Tongue (tissue), 2 donors: ENCODE data around the gene MIPEP. TPM values are rescaled to one million over a fixed set of nuclear protein-coding genes. Genes with fewer than 3 reads are reported as not detected.
A peak's percentile ranks its signal among the peaks of the same experiment; 100 is the strongest.

ENCODE experiments used
- DNase-seq: peaks from one replicate; pipeline ENCODE4 v3.0.0-alpha.2; 2015
- total RNA-seq: library from RNA; depleted of rRNA; stranded (reverse); fragments of >200 nt; gene quantifications from one replicate; pipeline ENCODE4 v1.2.3, GENCODE V29; 2014

Gene MIPEP
- total RNA-seq, 1 donor from 2014 or later, result 23.7 TPM

DNA sequence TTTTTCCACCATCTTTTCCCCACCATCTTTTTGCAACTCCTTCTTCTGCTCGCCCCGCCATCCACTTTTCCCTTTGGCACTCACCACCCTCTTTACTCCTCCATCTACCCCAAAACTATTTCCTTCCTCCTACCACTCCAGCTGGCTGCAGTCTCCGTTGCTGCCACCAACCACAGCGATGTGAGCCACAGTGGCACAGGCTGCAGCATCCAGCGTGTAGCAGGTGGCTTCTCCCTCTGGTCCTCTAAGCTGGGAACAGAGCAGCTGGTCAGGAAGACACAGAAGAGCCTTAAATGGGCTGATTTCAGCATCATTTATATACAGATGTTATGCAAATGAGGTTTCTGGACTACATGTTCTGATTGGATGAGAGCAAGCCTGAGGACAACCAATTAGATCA is 174.5 kb downstream of the MIPEP start:
- no peak for DNase-seq

DNA sequence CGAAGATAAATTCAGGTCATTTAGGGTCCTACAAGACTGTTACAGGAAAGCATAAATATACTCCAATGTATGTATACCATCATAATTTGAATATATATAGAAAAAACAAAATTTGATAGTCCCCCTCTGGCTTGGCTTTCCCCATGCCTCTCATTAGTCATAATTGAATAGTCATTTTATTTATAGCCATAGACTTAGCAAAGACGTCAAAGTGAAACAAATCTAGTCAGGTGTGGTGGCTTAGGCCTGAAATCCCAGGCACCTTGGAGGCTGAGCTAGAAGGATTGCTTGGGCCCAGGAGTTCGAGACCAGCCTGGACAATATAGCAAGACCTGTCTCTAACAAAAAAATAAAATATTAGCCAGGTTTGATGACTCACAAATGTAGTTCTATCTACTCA is 177.8 kb downstream of the MIPEP start:
- DNase-seq, result no peak

DNA sequence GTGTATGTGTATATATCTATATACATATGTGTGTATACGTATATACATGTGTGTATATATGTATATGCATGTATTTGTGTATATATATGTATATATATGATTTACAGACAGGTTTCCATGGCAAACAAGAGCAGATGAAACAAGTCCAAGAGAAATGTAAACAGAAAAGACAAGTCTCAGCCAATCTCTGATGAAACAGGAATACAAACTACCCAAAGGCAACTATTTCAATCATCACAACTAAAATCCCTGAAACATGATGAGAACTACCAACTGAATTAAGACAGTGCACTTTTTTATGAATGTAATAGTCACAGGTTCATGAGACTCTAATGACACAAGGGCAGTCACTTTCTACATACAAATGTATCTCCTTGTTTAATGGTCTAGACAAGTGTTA is 178.8 kb downstream of the MIPEP start:
- DNase-seq, result peak; percentile 43

DNA sequence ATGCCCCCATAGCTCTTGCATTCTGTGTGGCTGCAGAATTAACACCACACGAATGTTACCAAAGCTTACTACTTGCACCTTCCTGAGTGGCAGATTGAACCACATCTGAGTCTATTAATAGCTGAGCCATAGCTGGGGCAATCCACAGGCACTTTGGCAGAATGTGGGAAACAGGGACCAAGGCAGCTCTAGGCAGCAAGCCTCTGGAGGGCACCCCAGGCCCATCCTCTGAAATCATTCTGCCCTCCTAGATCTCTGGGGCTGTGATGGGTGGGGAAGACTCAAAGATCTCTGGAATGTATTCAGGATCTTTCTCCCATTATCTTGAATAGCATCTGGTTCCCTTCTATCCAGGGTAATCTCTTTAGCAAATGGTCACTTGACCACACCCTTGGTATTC is 179.7 kb downstream of the MIPEP start:
- no peak for DNase-seq

DNA sequence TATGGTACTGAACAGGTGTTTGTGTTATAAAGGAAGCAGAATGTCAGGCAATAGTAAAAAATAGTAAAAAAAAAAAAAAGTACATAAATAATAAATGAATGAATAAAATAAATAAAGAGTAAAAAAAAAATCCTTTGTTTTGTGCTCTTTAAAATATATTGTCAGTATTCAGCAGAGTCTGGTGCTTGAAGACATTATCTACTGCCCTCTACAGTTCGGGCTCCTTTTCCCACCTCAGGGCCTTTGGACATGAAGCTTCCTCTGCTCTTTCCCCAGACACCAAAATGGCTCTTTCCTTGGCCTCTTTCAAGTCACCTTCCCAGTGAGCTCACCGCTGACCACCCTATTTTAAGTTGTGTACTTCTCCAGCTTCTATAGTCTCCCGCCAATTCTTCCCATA is 181.5 kb downstream of the MIPEP start:
- DNase-seq, result no peak

DNA sequence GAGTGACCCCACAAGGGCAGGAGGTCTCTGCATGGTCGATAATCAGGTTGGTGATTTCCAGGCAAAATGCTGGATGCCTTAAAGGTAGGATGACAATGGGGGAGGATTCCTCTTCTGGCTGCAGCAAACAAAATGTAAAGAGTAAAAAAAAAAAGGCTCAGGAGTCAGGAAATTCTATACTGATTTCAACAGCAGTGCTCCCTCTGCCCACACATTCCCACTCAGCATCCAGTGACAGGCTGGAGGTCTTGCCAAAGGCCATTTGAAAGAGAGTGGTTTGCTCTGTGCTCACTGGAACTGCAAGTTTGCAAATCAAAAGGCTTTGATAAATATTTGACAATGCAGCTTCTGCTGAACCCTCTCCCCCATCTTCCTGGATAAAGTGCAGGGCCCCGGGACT is 183.6 kb downstream of the MIPEP start:
- DNase-seq, result no peak

DNA sequence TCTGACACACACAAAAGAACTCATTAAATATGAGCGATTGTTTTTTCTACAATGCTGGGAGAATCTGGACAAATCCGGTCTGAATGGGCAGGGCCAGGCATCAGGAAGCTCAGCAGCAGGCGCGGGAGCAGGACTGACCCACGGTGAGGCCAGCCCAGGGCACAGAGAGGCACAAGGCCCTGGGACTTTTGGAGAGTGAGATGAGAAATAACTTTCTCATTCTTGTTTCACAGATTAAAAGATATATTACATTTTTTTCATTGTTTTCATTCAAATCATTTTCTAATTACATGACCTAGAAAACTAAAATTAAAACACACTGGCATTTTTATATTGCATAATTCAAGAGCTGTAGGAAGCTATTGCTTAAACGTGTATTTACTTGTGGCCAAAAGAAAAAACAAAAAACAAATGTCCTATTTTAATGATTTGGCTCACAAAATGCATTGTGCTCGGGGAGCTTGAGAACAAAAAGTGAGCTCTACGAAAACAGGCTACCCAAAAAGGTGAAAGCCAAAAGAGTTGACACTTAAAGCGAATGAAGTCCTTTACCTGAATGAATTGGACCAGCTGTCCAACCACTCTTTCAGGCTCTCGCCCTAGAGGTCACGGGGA is 185.8 kb downstream of the MIPEP start:
- no peak for DNase-seq

DNA sequence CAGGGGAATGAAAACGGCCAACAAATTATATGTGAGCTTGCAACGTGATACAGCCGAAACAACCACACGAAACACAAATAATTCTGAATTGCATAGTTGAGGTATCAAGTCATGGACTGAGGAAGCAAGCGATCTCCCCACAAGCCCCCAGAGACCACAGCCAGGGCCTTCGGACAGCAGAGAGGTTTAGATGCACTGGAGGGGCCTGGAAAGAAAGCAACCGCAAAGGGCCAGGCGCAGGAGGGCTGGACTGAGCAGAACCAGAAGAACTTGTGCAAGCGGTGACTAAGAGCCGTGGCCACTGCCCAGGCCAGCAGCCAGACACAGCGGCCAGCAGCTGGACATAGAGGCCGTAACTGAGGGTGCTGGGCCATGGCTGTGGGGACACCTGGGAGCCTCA is 187.6 kb downstream of the MIPEP start:
- DNase-seq, result peak; percentile 46

DNA sequence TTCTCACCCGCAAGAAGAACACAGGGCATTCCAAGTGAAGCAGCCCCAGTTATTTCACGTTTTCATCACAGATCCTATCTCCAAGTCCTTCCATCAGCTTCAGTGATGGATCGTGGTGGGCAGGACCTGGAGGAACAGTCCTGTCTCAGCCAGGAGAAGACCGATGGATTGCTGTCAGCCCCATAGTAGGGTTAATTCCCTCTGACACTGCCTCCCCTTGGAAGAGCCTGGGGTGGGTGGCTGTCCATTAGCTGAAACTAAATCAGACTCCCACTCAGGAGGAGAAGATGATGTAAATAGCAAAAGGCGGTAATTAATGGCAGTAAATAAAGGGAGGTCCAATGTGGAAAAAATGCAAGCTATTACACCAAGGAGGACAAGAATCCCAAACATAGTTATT is 188.0 kb downstream of the MIPEP start:
- DNase-seq, result no peak

DNA sequence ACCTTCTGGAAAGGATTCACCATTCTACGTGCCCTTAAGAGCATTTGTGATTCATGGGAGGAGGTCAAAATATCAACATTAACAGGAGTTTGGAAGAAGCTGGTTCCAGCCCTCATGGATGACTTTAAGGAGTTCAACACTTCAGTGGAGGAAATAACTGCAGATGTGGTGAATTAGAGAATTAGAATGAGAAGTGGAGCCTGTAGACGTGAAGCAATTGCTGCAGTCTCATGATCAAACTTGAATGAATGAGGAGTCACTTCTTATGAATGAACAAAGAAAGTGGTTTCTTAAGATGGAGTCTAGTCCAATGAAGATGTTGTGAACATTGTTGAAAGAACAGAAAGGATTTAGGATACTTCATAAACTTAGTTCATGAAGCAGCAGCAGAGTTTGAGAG is 189.9 kb downstream of the MIPEP start:
- no peak for DNase-seq

DNA sequence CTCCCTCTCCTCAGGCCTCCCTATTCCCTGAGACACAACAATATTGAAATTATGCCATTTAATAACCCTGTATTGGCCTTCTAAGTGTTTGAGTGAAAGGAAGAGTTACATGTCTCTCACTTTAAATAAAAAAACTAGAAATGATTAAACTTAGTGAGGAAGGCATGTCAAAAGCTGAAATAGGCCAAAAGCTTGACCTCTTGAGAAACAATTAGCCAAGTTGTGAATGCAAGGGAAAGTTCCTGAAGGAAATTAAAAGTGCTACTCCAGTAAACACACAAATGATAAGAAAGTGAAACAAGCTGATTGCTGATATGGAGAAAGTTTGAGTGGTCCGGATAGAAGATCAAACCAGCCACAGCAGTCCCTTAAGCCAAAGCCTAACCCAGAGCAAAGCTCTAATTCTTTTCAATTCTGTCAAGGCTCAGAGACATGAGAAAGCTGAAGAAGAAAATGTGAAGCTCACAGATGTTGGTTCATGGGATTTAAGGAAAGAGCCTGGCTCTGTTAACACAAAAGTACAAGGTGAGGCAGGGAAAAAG is 191.4 kb downstream of the MIPEP start:
- DNase-seq, result no peak

DNA sequence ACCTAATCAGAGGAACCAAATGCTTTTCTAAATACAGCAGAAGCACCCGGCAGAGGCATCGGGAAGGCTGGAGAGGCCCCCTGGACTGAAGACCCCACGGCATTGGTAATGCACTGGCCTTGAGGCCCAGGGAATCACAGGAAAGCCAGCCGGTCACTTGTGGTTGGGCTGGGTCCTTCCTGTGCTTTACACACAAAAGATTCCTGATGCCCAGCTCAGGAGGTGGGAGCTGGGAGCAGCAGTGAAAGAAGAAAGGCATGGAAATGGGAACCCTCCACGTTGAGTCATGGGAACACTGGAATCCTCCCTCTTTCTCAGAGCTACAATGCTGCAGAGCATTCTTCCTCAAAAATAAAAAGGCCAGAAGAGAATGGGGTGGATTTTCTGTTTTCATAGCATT is 192.6 kb downstream of the MIPEP start:
- no peak for DNase-seq

DNA sequence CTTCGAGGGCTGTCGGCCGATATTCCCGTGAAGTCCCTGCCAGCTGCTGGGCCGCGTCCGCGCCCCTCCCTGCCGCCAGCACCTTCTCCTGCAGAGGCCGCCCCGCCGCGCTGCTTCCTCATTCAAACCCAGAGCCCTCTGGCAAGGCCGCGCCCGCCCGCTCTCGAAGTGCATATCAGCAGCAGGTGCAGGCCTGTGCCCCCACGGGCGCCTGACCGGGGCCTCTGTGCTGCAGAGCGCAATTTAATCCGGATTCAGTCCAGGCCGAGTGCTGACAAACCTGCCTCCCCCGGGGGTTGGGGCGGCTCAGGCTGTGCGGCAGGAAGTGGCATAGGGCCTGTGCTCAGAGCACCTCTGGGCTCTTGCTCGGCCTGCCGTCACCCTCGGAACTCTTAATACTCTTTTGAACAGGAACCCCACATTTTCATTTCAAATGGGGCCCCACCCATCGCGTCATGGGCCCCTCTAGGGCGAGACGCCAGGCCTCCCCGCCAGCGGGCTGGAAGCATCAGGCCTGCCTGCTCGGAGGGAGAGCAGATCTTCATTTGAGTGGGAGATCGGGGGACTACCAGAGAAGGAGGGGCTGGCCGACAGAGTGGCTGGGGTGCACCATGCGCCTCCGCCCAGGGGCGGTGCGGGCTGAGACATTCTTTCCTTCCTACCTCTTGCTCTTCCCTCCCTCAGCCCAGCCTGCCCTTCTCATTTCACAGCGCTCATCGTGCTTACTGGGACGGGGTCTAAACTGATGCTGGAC is 193.3 kb downstream of the MIPEP start:
- peak; percentile 80 for DNase-seq

DNA sequence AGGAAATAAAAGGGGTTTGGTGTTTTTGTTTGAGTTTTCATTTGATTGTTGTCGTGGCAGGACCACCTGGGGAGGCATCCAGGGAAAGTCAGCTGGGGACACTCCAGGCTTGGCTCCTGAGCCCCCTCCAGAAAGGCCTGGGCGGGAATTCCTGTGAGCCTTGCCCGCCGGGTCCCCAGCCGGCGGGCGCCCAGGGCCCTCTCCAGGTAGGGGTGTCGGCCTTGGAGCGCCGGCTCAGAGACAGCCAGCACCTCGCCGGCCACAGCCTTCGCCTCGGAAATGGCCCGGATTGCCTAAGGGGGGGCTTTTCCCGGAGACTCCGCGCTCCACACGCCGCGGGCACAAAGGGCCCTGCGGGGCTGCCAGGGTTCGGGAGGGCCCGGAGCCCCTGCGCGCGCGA is 194.0 kb downstream of the MIPEP start:
- DNase-seq, result no peak

DNA sequence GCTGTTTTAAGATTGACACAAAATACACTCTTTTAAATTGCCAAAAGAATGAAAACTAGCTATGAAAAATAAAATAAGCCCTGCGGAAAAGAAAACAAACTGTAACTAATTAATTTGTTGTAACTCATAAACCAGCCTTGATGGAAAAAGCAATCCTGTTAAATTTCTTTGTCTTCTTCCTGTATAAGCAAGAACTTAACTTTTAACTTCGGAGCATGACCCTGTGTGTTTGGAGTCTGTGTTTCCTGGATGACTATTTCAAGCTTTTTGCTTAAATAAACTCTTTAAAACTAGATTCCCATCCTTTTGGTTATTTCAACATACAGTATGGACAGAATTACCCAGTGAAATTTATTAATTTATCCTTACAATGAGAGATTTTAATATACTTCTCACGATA is 196.4 kb downstream of the MIPEP start:
- DNase-seq, result no peak

DNA sequence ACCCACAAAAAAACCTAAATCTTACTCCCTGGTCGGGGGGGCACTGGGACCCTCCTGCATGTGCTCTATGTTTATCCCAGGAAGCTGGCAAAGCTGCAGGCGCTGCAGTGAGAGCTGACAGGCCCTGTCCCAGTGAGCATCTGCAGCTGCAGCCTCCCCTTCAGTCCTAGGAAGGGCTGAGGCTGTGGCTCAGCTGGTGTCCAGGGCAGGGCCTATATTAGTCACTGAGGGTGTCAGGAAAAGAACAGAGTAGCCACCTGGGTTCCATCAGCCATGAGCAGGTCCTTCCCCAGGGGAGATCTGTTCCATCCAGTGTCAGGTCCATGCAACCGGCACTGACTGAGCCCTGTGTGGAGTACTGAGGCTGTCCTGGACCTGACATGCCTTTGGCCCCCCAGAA is 198.5 kb downstream of the MIPEP start:
- no peak for DNase-seq

DNA sequence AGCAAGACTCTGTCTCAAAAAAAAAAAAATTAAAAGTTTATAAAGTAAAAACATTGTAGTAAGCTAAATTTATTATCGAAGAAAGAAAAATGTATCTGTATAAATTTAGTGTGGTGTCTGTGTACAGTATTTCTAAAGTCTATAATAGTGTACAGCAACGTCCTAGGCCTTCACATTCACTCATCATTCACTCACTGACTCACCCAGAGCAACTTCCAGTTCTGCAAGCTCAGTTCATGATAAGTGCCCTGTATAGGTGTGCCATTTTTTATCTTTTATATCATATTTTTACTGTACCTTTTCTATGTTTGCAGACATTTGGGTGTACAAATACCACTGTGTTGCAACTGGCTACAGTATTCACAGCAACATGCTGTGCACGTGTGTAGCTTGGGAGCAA is 200.9 kb downstream of the MIPEP start:
- no peak for DNase-seq

DNA sequence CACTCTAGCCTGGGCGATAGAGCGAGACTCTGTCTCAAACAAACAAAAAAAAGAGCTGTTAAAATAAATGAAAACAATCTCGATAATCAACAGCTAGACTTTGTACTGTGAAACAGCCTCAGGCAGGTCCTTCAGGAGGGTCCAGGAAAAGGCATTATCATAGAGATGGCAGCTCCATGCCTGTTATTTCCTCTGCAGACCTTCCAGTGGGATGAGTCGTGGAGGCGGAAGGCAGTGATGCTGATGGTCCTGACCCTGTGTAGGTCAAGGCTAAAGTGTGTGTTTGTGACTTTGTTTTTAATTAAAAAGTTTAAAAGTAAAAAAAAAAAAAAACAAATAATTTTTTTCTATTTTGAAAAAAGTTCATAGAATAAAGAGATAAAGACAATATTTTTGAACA is 201.6 kb downstream of the MIPEP start:
- DNase-seq, result no peak

DNA sequence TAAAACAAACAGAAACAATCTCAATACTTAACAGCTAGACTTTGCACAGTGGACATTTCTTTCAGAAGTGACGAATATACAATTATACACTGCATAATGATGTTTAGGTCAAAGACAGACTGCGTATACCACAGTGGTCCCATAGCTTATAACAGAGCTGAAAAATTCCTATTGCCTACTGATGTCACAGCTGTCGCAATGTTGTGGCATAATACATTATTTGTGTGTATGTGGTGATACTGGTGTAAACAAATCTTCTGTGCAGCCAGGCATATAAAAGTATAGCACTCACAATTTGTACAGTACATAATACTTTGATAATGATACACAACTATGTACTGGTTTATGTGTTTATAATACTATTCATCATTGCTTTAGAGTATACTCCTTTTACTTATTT is 202.3 kb downstream of the MIPEP start:
- DNase-seq, result no peak

DNA sequence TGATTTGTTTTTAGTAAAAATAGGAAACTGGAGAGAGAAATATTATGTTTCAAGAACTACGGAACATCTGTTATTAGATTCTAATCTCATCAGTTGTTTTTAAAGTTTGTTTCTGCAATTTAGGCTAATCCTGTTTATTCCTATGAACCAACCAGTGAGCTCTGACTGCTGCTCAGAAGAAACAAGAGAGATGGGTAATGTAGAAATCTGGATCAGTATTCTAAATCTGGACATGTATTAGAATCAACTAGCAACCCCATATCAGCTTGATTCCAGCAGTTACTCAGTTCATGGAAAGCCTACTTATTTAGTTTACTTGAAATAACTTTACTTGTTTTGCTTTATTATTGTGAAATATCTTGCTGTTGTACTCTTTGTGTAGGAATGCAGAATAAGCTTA is 203.8 kb downstream of the MIPEP start:
- DNase-seq, result no peak

DNA sequence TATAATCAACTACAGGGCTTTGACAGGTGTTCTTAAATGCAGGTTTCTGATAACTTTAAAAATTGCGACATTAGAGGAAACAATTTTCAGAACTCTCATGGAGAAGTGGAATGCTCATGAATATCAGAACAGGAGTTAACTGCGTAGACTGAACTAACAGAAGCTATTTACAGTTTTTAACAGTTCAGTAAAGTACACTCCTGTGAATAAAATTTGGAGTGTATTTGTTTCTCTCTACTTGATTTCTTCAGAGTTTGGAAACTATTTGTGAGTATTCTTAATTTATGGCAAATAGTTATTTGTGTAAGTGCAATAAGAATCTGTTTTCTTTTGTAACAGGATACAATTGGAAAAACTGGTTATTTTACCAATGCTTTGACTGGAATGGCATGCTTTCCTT is 204.6 kb downstream of the MIPEP start:
- DNase-seq, result no peak

DNA sequence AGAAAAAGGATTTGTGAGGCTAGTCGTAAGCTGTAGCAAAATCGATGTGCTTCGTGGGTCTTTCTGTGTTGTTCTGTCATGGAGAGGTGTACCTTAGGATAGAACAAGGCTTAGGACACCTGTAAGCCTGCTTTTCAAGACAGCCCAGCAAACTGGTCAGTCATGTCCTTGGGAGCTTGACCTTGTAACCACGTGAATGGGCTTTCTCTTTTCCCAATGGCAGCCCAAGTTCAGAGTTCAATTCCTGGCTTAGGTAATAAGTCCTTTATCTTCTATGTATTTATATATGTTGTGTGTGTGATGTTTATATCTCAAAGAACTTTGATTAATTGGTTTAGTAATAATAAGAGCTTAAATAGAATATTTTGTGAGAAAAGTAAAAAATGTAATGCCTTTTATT is 206.1 kb downstream of the MIPEP start:
- DNase-seq, result no peak

DNA sequence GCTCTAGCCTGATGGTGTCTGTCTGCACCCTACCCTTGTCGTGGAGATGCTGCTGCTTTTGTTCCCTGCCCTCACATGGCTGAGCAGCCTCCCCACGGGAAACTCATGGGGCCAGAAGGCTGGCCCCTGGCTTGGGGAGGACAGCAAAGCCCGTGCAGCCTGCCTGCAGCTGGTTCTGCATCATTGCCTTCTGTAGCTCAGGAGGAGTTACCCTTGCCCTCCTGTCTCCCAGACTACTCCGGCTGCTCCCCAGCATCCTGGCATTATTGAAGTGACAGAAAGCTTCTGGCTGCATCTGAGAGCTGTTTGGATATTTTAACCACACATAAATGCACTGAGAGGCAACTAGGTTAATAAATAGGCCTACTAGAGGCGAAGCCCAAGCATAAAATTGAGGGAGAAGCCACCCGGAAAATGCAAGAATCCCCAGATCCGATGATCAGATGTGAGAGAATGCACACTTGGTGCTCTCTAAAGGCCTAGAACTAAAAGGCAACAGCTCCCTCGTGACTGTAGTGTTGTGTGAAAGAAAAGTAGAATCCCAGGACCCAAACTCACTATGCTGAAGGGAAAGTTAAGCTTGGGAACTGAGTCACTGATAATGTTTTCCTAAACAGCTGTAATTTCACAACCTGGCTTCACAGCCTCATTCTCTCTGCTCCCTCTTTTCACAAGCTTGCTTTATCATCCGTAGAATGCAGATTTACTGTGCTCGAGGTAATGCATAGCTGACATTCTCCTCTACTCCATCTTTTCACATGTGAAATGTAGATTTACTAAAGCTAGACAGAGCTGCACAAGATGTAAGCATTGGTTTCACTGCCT is 208.1 kb downstream of the MIPEP start:
- DNase-seq, result no peak
